ENCODE measurements around the gene PATE2. TPM values are rescaled to one million over a fixed set of nuclear protein-coding genes. Genes with fewer than 3 reads are reported as not detected.

The PATE2 gene
- total RNA-seq, 4 donors from 2014 or later: not detected

DNA sequence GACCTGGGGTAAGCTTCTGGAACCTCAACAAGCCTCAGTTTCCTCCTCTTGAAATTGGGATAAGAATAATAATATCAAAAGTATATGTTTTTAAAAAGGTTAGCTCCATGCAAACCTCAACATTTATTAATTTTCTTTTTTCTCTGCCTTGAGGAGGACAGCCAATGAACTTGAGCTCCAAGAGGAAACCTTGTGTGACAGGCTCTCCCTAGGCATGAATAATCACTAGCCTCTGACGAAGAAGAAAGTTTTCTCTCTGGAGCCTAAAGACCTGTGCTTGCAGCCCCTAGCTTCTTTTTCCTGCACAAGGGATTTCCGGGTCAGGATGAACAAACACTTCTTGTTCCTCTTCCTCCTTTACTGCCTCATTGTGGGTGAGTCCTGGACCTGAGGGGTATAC is 9.2 kb upstream of the PATE2 start, which contains the start of gene PATE3:
PATE3 (plus strand) TSS at position 301 of the 400 bp plus-strand sequence; CDS start at position 326, 25 bp downstream.
- no peaks in the 10 kb centered on the region for H3K36me3 ChIP-seq
- TF ChIP-seq POLR2A (IDR thresholded peaks at IDR 0.05): no peak
- TF ChIP-seq, protein P1, sequence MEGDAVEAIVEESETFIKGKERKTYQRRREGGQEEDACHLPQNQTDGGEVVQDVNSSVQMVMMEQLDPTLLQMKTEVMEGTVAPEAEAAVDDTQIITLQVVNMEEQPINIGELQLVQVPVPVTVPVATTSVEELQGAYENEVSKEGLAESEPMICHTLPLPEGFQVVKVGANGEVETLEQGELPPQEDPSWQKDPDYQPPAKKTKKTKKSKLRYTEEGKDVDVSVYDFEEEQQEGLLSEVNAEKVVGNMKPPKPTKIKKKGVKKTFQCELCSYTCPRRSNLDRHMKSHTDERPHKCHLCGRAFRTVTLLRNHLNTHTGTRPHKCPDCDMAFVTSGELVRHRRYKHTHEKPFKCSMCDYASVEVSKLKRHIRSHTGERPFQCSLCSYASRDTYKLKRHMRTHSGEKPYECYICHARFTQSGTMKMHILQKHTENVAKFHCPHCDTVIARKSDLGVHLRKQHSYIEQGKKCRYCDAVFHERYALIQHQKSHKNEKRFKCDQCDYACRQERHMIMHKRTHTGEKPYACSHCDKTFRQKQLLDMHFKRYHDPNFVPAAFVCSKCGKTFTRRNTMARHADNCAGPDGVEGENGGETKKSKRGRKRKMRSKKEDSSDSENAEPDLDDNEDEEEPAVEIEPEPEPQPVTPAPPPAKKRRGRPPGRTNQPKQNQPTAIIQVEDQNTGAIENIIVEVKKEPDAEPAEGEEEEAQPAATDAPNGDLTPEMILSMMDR (IDR thresholded peaks at IDR 0.05): no peak
- no peaks in the 10 kb centered on the region for H3K27me3 ChIP-seq
- H3K9me3 ChIP-seq: no peaks in the 10 kb centered on the region
- no peak within 1 kb of the TSS for H3K4me3 ChIP-seq
- no peak within 1 kb of the TSS for H3K27ac ChIP-seq
- DNase-seq: no peak
- H3K4me1 ChIP-seq: no peaks in the 10 kb centered on the region

DNA sequence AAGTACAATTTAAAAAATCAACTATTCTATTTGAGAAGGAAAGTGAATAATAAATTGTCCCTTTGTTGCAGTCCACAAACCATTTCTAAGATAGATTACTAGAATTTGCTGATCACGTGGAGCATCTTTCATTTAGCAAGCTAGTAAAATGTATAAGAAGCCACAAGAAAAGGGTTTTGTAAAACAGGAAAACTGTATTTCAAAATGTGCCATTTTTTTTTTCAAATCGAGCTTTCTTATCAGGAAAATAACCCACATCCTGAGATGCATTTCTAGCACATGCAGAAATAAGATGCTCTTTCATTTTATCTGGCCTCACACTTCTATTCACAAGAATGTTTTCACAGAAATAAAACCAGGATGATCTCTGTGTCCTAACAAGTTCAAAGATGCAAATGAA is 6.0 kb upstream of the PATE2 start:
- Histone ChIP-seq H3K36me3 (no peaks in the 10 kb centered on the region), H3K4me1 (no peaks in the 10 kb centered on the region), H3K4me3 (no peak overlapping the region), H3K27ac (no peak overlapping the region), H3K27me3 (no peaks in the 10 kb centered on the region), H3K9me3 (no peaks in the 10 kb centered on the region)
- no peak for DNase-seq
- TF ChIP-seq POLR2A (IDR thresholded peaks at IDR 0.05): no peak
- TF ChIP-seq, protein P1 (IDR thresholded peaks at IDR 0.05): no peak

DNA sequence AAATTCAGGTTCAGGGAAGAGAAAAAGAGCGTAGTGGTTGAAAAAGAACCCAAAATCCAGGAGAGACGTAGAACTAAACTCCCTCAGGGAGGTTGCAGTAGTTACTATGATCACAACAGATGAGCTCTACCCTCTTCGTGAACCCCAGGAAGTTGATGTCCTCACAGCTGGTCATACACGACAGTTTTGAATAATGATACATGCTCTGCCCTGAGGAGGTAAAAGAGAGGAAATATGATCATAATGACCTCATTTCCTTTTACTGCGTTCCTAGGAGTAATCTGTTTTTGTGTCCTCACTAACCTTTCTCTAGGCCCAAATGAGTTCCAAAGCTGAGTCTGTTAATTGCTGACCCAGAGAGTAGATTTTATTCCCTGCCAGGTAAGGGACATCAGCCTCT is 1.3 kb downstream of the PATE2 start:
- H3K4me1 ChIP-seq: no peaks in the 10 kb centered on the region
- no peak for DNase-seq
- no peak overlapping the region for H3K4me3 ChIP-seq
- H3K36me3 ChIP-seq: no peaks in the 10 kb centered on the region
- no peaks in the 10 kb centered on the region for H3K9me3 ChIP-seq
- no peak overlapping the region for H3K27ac ChIP-seq
- TF ChIP-seq POLR2A (IDR thresholded peaks at IDR 0.05): no peak
- TF ChIP-seq, protein P1 (IDR thresholded peaks at IDR 0.05): no peak
- H3K27me3 ChIP-seq: no peaks in the 10 kb centered on the region

DNA sequence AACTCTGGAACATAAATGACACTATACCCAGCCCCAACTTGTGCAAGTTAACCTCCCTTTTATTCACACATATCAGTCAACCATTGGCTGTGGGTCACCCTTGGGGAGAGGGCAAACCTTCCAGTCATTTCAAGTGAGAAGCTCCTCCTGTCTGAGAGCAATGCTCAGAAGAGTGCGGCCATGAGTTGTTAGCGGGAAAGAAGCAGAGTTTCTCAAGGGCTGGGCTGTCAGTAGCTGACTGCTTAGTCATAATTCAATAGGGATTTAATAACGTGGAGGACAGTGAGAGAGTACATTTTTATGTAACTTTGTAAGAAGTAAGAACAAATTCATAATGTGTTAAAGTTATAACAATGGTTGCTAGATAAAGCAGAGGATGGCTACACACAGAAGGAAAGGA is 5.1 kb downstream of the PATE2 start:
- no peaks in the 10 kb centered on the region for H3K9me3 ChIP-seq
- H3K36me3 ChIP-seq: no peaks in the 10 kb centered on the region
- H3K27me3 ChIP-seq: no peaks in the 10 kb centered on the region
- TF ChIP-seq POLR2A (IDR thresholded peaks at IDR 0.05): no peak
- TF ChIP-seq, protein P1 (IDR thresholded peaks at IDR 0.05): no peak
- no peak for DNase-seq
- no peak overlapping the region for H3K27ac ChIP-seq
- no peak overlapping the region for H3K4me3 ChIP-seq
- no peaks in the 10 kb centered on the region for H3K4me1 ChIP-seq

DNA sequence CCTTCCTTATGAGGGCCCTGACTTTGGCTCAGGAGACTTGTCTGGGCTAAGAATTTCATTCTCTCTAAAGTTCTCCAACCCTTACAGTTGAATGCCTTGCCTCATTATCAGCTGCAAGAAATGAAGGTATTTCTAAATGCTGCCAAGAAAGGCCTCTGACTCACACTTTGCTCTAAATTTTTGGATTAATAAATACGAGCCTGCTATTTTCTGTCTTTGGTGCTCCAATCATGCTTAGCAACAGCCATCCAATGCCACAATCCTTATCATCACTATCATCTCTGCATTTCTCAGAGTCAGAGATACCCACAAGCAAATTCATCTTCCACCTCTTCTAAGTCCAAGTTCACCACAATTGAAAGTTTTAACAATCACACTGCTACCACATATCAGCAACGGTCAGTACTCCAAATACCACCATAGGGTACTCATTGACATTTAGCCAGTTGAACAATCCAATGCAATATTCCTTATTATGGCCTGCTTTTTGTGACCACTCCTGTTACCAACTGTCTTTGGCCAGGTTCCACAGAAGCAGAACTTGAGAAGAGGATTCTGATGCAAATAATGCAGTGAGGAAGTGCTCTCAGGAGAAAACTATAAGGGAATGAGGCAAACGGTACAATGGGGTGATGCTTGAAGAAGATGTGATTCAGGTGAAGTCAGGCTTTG is 5.7 kb downstream of the PATE2 start:
- H3K4me1 ChIP-seq: no peaks in the 10 kb centered on the region
- no peak for DNase-seq
- TF ChIP-seq POLR2A (IDR thresholded peaks at IDR 0.05): no peak
- TF ChIP-seq, protein P1 (IDR thresholded peaks at IDR 0.05): no peak
- no peak overlapping the region for H3K27ac ChIP-seq
- H3K4me3 ChIP-seq: no peak overlapping the region
- H3K27me3 ChIP-seq: no peaks in the 10 kb centered on the region
- H3K36me3 ChIP-seq: no peaks in the 10 kb centered on the region
- no peaks in the 10 kb centered on the region for H3K9me3 ChIP-seq

All from Peyer's patch (tissue), 4 donors.